Activated naive CD8-positive, alpha-beta T cell treated with anti-CD3 and anti-CD28 coated beads, Interleukin-2, amount 50 U/mL, for 16 hours (primary cell): ENCODE data around the gene FAM161A.
A peak's percentile ranks its signal among the peaks of the same experiment; 100 is the strongest.
"Not testable (repeated sequence)": the region's sequence is repeated elsewhere in the genome, so short reads cannot be mapped to it uniquely, and the experiment has no call there.

Experiments used
- DNase-seq: peaks from one replicate; pipeline ENCODE4 v3.0.0-alpha.2; 2020; ENCODE audit warnings: low read depth, low spot score

The FAM161A gene, protein sequence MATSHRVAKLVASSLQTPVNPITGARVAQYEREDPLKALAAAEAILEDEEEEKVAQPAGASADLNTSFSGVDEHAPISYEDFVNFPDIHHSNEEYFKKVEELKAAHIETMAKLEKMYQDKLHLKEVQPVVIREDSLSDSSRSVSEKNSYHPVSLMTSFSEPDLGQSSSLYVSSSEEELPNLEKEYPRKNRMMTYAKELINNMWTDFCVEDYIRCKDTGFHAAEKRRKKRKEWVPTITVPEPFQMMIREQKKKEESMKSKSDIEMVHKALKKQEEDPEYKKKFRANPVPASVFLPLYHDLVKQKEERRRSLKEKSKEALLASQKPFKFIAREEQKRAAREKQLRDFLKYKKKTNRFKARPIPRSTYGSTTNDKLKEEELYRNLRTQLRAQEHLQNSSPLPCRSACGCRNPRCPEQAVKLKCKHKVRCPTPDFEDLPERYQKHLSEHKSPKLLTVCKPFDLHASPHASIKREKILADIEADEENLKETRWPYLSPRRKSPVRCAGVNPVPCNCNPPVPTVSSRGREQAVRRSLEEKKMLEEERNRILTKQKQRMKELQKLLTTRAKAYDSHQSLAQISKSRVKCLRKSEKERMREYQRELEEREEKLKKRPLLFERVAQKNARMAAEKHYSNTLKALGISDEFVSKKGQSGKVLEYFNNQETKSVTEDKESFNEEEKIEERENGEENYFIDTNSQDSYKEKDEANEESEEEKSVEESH

DNA sequence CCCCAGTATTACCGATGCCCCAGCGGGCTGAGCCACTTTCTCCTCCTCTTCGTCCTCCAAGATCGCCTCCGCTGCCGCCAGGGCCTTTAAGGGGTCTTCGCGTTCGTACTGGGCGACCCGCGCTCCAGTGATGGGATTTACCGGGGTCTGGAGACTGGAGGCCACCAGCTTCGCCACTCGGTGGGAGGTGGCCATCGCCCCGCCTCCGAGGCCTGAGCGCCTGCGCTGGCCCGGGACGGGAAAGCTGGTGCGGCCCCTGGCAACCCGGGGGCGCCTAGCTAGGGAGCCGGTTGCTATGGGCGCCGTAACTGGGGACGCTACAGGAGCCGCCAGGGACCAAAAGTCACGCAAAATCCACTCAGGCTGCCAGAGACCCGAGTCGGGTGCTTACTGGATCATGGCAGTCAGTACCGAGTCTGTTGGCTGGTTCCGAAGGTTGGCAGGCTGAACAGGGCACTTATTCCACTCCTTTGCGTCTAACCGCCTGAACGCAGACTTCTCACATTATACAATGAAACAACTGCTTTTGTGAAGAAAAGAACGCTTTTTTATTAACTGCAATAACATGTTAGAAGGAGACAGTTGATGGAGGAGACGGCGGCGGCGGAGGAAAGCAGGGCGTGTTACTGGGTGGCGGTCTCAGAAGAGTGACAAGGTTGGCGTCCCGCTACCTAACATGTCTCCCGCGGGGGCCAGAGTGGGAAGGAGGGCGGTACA is at the start of gene FAM161A:
Gene FAM161A (minus strand): TSS at position 214 of the 717 bp plus-strand sequence. CDS start 19 bp downstream, at position 195.
- DNase-seq: peak; percentile 23

DNA sequence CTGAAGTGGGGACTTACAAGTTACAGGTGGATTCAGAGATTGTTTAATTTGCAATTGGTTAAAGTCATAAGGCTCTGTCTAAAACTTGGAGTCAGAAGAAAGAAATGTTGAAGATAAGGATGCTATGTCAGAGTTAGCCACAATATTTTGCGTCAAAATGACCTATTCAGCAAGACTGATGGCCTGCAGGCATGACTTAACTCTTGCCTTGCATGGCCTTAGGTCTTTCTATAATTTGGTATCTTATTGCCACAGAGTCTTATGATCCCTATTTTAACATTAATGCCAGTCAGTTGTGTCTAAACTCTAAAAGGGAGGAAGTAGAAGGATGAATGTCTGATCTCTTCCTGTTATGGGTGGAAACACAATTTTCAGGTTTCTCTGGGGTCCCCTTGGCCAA is 46.4 kb upstream of the FAM161A start:
- DNase-seq: no peak

DNA sequence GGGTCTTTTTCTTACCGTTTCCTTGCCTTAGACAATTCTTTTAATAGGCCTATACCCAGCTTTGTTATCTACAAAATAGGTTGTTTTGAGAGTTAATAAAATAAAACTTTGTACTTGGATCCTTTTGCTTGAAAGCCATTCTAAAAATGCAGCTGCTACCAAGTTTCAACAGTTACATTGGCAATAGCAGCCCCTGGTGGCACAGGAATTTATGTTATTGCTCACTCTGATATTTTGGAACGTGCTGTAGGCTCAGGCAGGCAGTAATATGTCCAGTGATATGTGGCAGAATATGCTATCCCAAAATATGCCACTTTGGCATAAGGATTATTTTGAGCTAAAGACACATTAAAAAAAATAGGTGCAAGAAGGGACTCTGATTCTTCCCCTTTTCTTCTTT is 45.0 kb upstream of the FAM161A start:
- DNase-seq: no peak

DNA sequence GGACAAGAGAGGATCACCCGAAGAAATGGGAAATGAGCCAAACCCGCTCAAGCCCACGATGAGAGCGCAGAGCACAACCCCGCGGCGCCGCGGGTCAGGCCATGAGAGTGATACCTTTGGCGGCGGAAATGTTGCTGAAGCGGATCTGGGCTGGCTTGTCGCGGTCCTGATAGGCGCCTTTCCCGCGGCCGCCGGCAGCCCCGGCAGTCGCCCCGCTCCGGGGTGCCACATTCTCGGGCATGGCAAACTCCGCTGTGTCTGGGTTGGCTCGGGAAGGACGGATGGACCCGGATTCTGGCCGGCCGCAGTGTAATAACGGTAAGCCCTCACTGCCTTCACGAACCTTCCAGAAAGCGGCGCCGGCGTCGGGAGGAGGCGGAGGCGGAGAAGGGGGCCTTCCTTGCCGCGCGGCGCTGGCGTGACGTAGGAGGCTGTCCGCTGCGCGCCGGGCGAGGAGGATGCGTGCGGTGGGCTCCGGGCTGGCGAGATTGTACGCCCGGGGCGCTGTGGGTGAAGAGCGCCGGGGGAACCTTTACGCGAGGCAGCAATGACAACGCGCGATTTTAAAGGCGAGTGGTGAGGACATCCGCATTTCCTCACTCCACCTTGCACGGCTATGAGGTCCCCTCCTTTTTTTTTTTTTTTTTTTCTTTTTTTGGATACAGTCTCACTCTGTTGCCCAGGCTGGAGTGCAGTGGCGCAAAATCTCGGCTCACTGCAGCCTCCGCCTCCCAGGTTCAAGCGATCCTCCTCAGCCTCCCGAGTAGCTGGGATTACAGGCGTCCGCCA is 34.6 kb upstream of the FAM161A start, which contains the start of gene CCT4:
Gene CCT4 (minus strand): TSS at position 390 of the 789 bp plus-strand sequence. CDS start 149 bp downstream, at position 241.
- peak; percentile 74 for DNase-seq

DNA sequence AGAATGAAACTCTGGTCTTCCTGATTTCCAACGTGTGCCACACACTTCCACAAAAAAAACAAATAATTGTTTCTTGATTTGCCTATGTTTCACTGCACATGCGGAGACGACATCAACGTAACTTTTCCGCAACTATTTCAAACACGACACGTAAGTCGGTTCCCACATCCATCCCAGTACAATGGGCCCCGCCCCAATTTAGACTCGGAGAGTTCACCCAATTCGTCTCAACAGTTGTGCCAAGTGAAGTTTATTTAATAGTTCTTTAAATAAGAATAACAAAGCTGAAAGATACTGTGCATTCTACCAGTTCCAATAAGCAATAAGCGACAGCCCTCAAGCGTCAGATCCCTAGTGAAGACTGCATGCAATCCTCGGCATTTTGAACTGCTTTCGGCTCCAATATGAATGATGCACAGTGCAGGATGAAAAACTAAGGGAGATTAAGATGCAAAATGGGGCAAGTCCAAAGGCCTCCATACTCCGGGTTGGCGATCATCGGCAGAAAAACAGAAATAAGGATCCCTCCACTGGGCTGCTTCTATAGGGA is 33.9 kb upstream of the FAM161A start:
- no peak for DNase-seq

DNA sequence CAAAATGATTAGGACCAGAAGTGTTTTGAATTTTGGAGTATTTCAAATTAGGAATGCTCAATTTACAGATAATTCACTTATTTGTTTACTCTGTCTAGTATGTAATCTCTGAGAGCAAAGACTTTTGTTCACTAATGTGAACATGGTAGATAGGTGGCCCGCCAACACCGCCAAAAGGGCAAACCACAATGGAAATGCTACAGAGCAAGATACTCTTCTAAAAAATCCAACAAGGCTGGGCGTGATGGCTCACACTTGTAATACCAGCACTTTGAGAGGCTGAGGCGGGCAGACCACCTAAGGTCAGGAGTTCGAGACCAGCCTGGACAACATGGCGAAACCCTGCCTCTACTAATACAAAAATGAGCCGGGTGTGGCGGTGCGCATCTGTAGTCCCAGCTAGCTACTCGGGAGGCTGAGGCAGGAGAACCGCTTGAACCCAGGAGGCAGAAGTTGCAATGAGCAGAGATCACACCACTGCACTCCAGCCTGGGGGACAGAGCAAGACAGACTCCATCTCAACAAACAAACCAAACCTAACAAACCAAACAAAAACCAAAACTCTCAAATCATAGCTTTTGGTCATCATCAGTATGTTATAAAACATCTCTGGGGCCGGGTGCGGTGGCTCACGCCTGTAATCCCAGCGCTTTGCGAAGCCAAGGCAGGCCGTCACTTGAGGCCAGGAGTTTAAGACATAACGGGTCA is 32.2 kb upstream of the FAM161A start:
- no peak for DNase-seq

DNA sequence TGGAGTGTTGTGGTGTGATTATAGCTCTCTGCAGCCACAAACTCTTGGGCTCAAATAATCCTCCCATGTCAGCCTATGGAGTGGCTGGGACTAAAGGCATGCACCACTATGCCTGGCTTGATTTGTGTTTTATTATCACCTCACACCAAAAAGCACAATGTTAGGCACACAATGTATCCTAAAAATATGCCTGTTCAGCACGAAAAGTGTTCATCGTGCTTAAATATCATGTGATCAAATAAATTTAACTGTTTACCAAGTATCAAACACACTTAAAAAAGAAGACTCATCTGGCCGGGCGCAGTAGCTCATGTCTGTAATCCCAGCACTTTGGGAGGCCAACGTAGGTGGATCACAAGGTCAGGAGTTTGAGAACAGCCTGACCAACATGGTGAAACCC is 29.0 kb upstream of the FAM161A start:
- DNase-seq: no peak

DNA sequence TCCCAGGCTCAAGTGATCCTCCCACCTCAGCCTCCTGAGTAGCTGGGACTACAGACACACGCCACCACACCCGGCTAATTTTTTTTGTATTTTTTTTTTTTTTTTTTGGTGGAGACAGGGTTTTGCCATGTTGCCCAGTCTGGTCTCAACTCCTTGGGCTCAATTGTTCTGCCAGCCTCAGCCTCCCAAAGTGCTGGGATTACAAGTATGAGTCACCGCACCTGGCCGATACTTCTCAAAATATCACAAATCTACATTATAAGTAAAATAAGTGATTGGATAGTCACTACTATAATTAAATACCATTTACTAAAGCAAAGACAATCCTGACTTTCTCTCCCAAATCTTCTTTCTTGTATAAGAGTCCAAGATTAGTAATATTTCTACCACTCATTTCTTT is 25.5 kb upstream of the FAM161A start:
- not testable (repeated sequence) for DNase-seq

DNA sequence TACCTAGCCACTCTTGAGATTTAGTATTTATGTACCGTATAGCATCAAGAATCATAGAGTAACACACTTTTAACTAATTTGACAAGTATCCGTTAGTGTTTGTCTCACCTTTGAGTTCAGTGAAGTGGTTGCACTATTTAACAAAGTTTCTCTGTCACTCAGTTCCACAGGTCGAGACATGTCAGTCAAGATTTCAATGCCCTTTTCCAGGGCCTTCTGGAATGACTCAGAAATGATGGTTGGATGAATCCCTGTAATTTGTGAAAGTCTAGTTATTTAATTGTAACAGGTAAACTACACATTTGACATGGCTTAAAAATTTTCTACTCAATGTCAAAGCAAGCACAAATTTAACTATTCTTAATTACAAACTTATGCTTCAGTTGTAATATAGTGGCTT is 24.9 kb upstream of the FAM161A start:
- no peak for DNase-seq

DNA sequence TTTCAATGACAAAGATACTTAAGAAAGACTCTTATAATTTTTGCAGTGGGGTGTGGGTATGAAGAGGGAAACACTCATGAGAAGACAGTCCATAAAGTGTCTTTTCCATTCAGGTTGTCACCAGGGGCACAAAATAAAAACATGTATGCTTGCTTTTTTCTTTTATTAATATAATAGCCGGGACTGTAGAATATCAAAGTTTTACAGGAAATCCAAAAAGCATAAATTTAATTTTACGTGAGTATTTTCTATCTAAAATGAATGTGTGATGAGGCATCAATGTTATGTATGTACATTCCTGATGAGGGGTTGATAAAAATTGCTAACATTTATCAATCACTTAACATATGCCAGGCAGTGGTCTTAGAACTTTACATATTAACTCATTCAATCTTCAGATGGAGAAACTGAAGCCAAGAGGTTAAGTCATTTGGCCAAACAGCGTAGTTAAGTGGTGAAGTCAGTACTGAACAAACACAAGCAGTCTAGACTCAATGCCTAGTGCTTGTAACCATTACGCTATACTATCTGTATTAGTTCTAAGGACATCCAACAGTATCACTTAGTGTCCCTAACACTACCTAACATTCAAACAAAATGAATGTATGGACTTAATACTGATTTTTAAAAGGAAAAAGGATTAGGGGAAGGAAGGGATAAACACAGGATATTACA is 23.8 kb upstream of the FAM161A start:
- no peak for DNase-seq

DNA sequence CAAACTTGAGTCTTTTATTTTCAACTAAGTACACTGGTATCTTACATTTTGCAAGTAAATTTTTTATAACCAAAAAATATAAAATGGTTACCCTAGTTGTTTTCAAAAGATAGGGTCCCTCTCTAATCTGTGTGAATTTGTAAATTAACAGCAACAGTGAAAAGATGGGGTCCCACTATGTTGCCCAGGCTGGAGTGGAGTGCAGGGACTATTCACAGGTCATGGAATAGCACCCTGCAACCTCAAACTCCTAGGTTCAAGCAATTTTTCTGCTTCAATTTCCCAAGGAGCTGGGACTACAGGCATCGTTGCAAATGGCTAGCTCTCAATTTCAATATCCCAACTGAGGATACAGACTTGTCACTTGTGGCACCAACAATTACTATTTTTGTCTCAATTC is 22.5 kb upstream of the FAM161A start:
- DNase-seq: no peak

DNA sequence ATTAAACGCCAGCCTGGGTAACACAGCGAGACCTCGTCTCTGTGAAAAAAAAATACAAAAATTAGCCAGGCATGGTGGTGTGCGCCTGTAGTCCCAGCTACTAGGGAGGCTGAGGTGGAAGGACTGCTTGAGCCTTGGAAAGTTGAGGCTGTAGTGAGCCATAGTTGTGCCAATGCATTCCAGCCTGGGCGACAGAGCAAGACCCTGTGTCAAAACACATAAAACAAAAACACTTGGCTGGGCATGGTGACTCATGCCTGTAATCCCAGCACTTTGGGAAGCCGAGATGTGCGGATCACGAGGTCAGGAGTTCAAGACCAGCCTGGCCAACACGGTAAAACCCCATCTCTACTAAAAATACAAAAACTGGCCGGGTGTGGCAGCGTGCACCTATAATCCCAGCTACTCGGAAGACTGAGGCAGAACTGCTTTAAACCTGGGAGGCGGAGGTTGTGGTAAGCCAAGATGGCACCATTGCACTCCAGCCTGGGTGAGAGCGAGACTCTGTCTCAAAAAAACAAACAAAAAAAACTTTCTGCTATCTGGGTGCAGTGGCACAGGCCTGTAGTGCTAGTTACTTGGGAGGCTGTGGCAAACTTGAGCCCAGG is 12.7 kb upstream of the FAM161A start:
- DNase-seq: not testable (repeated sequence)

DNA sequence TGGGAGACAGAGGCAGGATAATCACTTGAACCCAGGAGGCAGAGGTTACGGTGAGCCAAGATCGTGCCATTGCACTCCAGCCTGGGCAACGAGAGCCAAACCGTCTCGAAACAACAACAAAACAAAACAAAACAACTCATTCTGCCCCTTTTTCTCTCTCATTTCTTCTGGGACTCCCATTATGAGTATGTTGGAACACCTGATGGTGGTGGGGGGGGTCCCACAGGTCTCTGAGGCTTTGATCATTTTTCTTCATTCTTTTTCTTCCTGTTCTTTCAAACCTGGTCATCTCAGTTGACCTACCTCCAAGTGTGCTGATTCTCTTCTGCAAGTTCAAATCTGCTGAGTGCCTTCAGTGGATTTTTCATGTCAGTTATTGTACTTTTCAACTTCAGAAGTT is 8.2 kb upstream of the FAM161A start:
- no peak for DNase-seq

DNA sequence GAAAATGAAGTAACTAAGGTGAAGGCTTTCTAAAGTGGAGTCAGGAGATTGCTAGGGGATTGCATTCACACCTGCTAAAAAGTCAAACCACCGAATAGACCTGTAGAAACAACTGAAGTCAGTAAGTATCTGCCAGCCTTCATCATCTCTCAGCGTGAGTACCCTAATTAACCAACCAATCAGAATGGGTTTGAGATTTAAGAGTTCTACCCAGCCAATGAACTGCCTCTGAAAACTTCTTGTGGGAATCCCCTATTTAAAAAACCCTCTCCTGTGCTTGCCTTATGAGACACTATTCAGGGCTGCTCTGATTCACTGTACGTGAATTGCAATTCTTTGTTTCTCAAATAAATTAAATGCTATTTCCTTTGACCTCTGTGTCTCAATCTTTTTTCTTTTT is 3.4 kb upstream of the FAM161A start:
- no peak for DNase-seq

DNA sequence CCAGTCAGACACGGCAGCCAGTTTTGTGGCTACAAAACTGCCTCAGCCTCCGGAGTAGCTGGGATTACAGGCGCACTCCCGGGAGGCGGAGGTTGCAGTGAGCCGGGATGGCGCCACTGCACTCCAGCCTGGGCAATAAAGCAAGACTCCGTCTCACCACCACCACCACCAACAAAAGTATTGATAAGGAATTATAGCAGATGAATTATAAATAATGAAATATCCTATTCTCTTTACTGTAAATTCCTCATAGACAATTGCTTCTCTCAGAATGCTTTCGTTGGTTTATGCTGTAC is 1.4 kb upstream of the FAM161A start:
- DNase-seq: no peak

DNA sequence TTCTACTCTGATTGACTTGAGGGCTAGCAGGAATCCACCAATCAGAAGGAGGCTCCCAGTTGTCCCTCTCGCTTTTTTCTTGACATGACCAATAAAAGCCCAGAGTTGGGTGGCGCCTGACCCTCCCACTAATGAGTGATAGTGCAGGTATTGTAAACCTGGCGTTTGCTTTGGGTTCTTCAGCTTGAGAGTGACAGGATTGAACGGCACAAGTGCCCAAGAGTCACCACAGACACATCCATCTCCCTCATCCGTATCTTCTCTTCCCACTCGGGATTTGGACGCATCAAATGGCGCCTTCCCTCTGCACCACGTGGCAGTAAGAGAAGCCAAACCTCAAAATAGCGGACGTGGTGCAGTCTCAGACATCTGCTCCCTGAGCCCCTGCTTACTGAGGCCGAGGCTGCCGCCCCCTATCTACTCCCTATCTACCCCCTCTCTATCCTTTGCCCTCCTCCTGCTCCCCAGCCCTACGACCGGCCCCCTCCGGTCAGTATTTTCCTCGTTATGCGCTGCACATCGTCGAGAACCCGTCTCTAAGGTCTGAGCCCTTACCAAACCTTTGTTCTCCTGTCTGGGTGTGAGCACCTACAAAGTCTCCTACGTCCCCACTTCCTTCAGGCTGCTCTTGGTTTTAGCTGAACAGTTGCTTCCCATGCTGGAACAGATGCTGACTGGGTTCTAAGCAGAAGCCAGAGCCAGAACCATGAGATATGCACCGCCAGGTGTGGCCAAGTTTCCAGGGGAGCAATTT is 881 bp upstream of the FAM161A start:
- DNase-seq: peak; percentile 86

DNA sequence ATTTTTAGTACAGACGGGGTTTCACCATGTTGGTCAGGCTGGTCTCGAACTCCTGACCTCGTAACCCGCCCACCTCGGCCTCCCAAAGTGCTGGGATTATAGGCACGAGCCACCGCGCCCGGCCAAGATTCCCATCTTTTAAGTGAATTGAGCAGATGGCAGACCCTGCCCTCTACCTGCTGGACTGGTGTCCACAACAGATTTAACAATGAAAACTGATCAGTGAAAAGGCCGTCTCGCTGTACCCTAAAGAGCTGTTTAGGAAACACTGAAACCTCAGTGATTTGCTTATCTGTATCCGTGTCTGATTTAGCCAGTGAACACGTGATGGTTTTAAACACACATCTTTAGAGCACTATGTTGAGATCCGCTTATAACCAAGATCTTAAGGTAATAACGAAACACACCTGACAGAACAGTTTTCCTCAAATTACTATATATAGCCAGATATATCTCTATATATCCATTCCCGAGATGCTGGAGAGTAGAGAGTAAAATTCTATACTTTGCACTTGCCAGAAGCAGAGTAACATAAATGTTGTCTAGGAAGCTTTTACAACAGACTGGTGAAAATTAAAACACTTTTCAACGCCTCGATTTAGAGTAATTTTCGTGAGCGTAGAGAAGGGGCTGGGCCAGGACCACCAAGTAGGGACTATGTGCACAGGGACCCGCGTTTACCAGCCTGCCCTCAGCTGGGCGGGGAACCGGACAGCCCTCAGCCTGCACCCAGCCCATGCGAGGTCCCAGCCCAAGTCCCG is 594 bp downstream of the FAM161A start:
- no peak for DNase-seq

DNA sequence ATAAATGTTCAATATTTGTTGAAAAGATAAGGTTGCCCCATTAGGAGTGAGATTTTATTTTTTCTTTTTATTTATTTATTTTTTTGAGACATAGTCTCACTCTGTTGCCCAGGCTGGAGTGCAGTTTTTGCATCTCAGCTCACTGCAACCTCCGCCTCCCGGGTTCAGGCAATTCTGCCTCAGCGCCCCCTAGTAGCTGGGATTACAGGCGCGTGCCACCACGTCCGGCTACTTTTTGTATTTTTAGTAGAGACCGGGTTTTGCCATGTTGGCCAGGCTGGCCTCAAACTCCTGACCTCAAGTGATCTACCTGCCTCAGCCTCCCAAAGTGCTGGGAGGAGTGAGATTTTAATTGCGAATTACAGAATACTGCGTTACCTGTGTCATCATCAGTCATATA is 2.6 kb downstream of the FAM161A start:
- DNase-seq: not testable (repeated sequence)
